ENCODE results near the gene C19orf73. TPM values are rescaled to one million over a fixed set of nuclear protein-coding genes. Genes with fewer than 3 reads are reported as not detected.

The C19orf73 gene
- total RNA-seq, 6 experiments from 2014 or later: 0.73 to 8.1 (median 1.5) TPM

DNA sequence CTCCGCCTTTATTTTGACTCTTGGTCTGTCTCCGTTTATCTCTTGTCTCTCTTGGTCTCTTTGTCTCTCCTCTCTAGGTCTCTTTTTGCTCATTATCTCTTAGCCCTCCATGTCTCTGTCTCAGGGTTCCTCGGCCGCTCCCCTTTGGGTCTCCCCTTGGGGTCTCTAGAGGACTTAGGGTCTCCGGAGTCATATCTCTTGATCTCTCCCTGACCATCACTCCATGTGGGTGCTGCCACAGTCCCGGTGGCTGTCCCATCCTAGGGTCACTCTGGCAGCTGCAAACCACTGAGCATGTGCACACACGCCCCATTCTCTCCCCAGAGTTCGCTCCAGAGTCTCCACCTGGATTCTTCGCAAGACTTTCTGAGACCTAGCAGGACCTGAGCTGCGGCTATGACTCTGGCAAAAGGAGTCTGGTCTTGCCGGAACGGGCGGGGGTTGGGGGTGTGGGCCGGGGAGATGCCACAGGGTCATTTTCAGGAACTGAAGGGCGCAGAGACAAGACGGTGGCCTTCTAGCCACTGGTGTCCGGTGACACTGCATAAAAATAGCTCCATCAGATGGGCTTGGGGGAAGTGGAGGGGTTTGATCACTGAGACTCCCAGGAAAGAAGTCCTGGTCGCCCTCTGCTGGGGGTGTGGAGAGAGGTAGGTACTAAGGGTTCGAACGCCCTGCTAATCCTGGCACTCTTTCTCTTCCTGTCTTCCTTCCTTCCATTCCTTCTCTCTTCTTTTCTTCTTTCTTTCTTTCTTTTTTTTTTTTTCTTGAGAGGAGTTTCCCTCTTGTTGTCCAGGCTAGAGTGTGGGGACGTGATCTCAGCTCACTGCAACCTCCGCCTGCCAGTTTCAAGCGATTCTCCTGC is 45.2 kb downstream of the C19orf73 start:
- intact Hi-C loops (cut with DNase I): no loop called here
- DNase-seq (no peak), ATAC-seq (peak in 3 of 4 donors; percentile 27 to 57 (median 29))
- no peak overlapping the region for H3K4me3 ChIP-seq
- H3K4me1 ChIP-seq: peaks cover 0 to 3% (median 0%) of the 10 kb centered on the region in 4 donors
- no peaks in the 10 kb centered on the region for H3K36me3 ChIP-seq
- H3K9me3 ChIP-seq: no peaks in the 10 kb centered on the region
- TF ChIP-seq, protein P1, sequence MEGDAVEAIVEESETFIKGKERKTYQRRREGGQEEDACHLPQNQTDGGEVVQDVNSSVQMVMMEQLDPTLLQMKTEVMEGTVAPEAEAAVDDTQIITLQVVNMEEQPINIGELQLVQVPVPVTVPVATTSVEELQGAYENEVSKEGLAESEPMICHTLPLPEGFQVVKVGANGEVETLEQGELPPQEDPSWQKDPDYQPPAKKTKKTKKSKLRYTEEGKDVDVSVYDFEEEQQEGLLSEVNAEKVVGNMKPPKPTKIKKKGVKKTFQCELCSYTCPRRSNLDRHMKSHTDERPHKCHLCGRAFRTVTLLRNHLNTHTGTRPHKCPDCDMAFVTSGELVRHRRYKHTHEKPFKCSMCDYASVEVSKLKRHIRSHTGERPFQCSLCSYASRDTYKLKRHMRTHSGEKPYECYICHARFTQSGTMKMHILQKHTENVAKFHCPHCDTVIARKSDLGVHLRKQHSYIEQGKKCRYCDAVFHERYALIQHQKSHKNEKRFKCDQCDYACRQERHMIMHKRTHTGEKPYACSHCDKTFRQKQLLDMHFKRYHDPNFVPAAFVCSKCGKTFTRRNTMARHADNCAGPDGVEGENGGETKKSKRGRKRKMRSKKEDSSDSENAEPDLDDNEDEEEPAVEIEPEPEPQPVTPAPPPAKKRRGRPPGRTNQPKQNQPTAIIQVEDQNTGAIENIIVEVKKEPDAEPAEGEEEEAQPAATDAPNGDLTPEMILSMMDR (IDR thresholded peaks at IDR 0.05): peak in 2 of 4 donors; percentile 11 to 26
- no peak for TF ChIP-seq POLR2A (IDR thresholded peaks at IDR 0.05)
- H3K27ac ChIP-seq: no peak overlapping the region
- H3K27me3 ChIP-seq: peaks cover 0 to 9% of the 10 kb centered on the region in 2 donors
- WGBS (ENCODE audit: insufficient coverage, low coverage, low lambda C conversion rate, missing lambda C conversion rate): 45% methylated on average over 19 of the region's 23 CpGs

DNA sequence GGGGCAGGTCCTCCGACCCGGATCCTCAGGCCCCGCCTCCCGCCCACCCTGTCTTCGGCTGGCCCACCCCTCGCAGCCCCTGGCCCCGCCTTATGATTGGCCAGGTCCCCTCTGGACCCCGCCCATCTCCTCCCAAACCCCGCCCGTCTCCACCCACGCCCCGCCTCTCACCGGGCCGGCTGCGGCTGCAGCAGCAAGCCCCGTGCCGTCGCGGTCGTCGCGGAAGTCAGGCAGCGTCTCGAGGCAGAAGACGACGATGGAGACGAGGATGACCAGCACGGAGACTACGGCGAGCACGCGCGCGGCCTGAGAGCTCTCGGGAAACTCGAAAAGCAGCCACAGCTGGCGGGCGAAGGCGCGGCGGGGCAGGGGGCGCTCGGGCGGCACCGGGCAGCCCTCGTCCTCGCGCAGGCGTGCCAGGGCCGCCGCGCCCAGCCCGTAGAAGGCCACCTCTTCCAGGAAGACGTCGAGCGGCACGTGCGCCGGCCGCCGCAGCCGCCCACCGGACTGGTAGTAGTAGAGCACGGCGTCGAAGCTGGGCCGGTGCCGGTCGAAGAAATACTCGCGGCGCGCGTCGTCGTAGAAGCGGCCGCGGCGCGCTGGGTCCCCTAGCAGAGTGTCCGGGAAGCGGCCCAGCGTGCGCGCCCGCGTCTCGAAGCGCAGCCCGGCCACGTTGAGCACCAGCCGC is 46.9 kb downstream of the C19orf73 start:
- ATAC-seq (no peak), DNase-seq (no peak)
- no peaks in the 10 kb centered on the region for H3K9me3 ChIP-seq
- TF ChIP-seq, protein P1 (IDR thresholded peaks at IDR 0.05): no peak
- TF ChIP-seq POLR2A (IDR thresholded peaks at IDR 0.05): no peak
- no peak overlapping the region for H3K27ac ChIP-seq
- H3K4me1 ChIP-seq: peaks cover 0 to 3% (median 0%) of the 10 kb centered on the region in 4 donors
- no peak overlapping the region for H3K4me3 ChIP-seq
- H3K36me3 ChIP-seq: no peaks in the 10 kb centered on the region
- H3K27me3 ChIP-seq: peaks cover 0 to 9% of the 10 kb centered on the region in 2 donors
- 5% methylated on average over 23 of the region's 93 CpGs for WGBS (ENCODE audit: insufficient coverage, low coverage, low lambda C conversion rate, missing lambda C conversion rate)
- intact Hi-C loops (cut with DNase I): no loop called here

DNA sequence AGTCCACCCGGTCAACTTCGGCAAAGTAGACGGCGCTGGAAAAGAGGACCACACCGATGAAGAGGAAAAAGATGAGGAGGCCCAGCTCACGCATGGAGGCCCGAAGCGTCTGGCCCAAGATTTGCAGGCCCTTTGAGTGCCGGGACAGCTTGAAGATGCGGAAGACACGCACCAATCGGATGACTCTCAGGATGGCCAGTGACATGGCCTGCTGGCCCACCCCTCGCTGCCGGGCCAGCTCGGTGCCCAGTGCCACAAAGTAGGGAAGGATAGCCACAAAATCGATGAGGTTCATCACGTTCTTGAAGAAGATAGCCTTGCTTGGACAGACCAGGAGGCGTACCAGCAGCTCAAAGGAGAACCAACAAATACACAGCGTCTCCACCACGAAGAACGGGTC is 48.5 kb downstream of the C19orf73 start:
- H3K4me3 ChIP-seq: no peak overlapping the region
- peaks cover 0 to 3% (median 0%) of the 10 kb centered on the region in 4 donors for H3K4me1 ChIP-seq
- H3K9me3 ChIP-seq: no peaks in the 10 kb centered on the region
- no peaks in the 10 kb centered on the region for H3K36me3 ChIP-seq
- H3K27ac ChIP-seq: no peak overlapping the region
- ATAC-seq (no peak), DNase-seq (no peak)
- WGBS (ENCODE audit: insufficient coverage, low coverage, low lambda C conversion rate, missing lambda C conversion rate): 86% methylated on average over 11 of the region's 21 CpGs
- intact Hi-C loops (cut with DNase I): no loop called here
- peaks cover 0 to 9% of the 10 kb centered on the region in 2 donors for H3K27me3 ChIP-seq
- TF ChIP-seq, protein P1 (IDR thresholded peaks at IDR 0.05): no peak
- TF ChIP-seq POLR2A (IDR thresholded peaks at IDR 0.05): no peak

DNA sequence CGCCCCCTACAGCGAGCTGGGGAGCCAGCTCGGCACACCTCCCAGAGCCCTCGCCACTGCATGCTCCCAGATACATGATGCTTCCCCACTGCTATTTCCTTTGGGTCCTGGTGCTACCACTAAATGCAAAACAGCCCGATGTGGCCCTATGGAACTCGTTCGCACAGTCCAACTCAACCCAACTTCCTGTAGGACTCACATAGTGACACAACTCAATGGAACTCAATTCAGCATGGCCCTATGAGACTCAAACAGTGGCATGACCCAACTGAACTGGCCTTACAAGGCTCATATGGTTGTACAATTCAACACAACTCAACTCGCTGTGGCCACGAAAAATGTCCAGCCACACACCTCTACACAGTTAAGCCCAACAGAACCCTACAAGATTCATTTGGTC is 49.9 kb downstream of the C19orf73 start:
- no peaks in the 10 kb centered on the region for H3K9me3 ChIP-seq
- H3K36me3 ChIP-seq: no peaks in the 10 kb centered on the region
- peaks cover 0 to 9% of the 10 kb centered on the region in 2 donors for H3K27me3 ChIP-seq
- whole genome bisulfite sequencing (ENCODE audit: insufficient coverage, low coverage, low lambda C conversion rate, missing lambda C conversion rate): 88% methylated on average over 3 of the region's 9 CpGs
- no peak for TF ChIP-seq POLR2A (IDR thresholded peaks at IDR 0.05)
- TF ChIP-seq, protein P1 (IDR thresholded peaks at IDR 0.05): no peak
- H3K27ac ChIP-seq: no peak overlapping the region
- no peak overlapping the region for H3K4me3 ChIP-seq
- H3K4me1 ChIP-seq: no peaks in the 10 kb centered on the region
- intact Hi-C loops (cut with DNase I): no loop called here
- ATAC-seq: no peak
- no peak for DNase-seq

Small RNA genes lying within 50 kb of the gene (small RNA-seq; reads per million reads assigned to genes)
- gene RN7SL708P: 0 reads per million in 2 experiments

Other genes with a start within 250 kb of the C19orf73 start
- 10 to 100 TPM in 4 of 6 experiments, 1 to 10 TPM in 2; 4.5 to 25.6 (median 12.2) TPM for gene PPP1R15A, start 246.7 kb downstream of the C19orf73 start, total RNA-seq
- not detected for gene TULP2, start 220.4 kb downstream of the C19orf73 start, total RNA-seq
- gene NUCB1, start 218.8 kb downstream of the C19orf73 start, total RNA-seq: 100 to 1,000 TPM; 306 to 376 (median 349) TPM
- under 1 TPM in 1 of 6 experiments, not detected in 5; 0.29 TPM for gene DHDH, start 185.4 kb downstream of the C19orf73 start, total RNA-seq
- gene BAX, start 164.3 kb downstream of the C19orf73 start, total RNA-seq: 10 to 100 TPM; 15.9 to 54.1 (median 30.8) TPM
- over 10,000 TPM in 3 of 6 experiments, 1,000 to 10,000 TPM in 3; 5,005 to 19,229 (median 10,447) TPM for gene FTL, start 153.8 kb downstream of the C19orf73 start, total RNA-seq
- 10 to 100 TPM in 2 of 6 experiments, 1 to 10 TPM in 4; 4.7 to 12.5 (median 8.9) TPM for gene GYS1, start 125.8 kb downstream of the C19orf73 start, total RNA-seq
- gene RUVBL2, start 125.3 kb downstream of the C19orf73 start, total RNA-seq: 10 to 100 TPM; 22.8 to 66.7 (median 32.3) TPM
- not detected for gene LHB, start 102.1 kb downstream of the C19orf73 start, total RNA-seq
- not detected for gene CGB3, start 94.8 kb downstream of the C19orf73 start, total RNA-seq
- not detected for gene CGB2, start 87.3 kb downstream of the C19orf73 start, total RNA-seq
- not detected for gene CGB1, start 82.2 kb downstream of the C19orf73 start, total RNA-seq
- gene CGB5, start 75.3 kb downstream of the C19orf73 start, total RNA-seq: not detected
- not detected for gene CGB8, start 70.0 kb downstream of the C19orf73 start, total RNA-seq
- not detected for gene CGB7, start 61.4 kb downstream of the C19orf73 start, total RNA-seq
- not detected for gene NTF4, start 54.3 kb downstream of the C19orf73 start, total RNA-seq
- not detected for gene KCNA7, start 46.4 kb downstream of the C19orf73 start, total RNA-seq
- 100 to 1,000 TPM in 5 of 6 experiments, 10 to 100 TPM in 1; 80.8 to 187 (median 123) TPM for gene SNRNP70, start 33.7 kb downstream of the C19orf73 start, total RNA-seq
- 1 to 10 TPM; 1.5 to 4.3 (median 2.4) TPM for gene LIN7B, start 4.8 kb downstream of the C19orf73 start, total RNA-seq
- 1 to 10 TPM; 1.8 to 6.6 (median 3.1) TPM for gene PPFIA3, start 401 bp upstream of the C19orf73 start, total RNA-seq
- under 1 TPM in 4 of 6 experiments, not detected in 2; 0.18 to 0.68 (median 0.19) TPM for gene HRC, start 36.3 kb upstream of the C19orf73 start, total RNA-seq
- 10 to 100 TPM in 5 of 6 experiments, 1 to 10 TPM in 1; 9.2 to 31.1 (median 14.3) TPM for gene TRPM4, start 38.6 kb upstream of the C19orf73 start, total RNA-seq
- gene SLC6A16, start 206.0 kb upstream of the C19orf73 start, total RNA-seq: 1 to 10 TPM in 4 of 6 experiments, under 1 TPM in 2; 0.25 to 4.6 (median 2.4) TPM
- 1 to 10 TPM; 1.1 to 5.0 (median 3.5) TPM for gene CD37, start 216.3 kb upstream of the C19orf73 start, total RNA-seq
- gene TEAD2, start 243.3 kb upstream of the C19orf73 start, total RNA-seq: 1 to 10 TPM; 3.3 to 8.9 (median 5.3) TPM
- not detected for gene DKKL1, start 244.7 kb upstream of the C19orf73 start, total RNA-seq